SK-N-SH treated with all-trans-retinoic acid at 6 μM for 48 hours (cell line): ENCODE results near the gene TSPAN1.

ENCODE experiments used
- ESRRG ChIP-seq: fragments of 250-450 bp; sonication (Bioruptor Pico); IDR thresholded peaks from 2 replicates; pipeline ENCODE4 v1.6.1; 2021; ENCODE audit warnings: mild to moderate bottlenecking
- ISL1 ChIP-seq: fragments of 250-450 bp; sonication (Bioruptor Pico); IDR thresholded peaks from 2 replicates; pipeline ENCODE4 v2.1.2; 2022; ENCODE audit warnings: mild to moderate bottlenecking, moderate library complexity
- PATZ1 ChIP-seq: fragments of 250-450 bp; sonication (Bioruptor Pico); IDR thresholded peaks from 2 replicates; pipeline ENCODE4 v1.8.0; 2020; ENCODE audit warnings: mild to moderate bottlenecking, moderate library complexity, borderline replicate concordance
- POU6F1 ChIP-seq: fragments of 250-450 bp; sonication (Bioruptor Pico); IDR thresholded peaks from 2 replicates; pipeline ENCODE4 v1.8.0; 2021; ENCODE audit warnings: low read depth, mild to moderate bottlenecking, moderate library complexity, borderline replicate concordance
- ZFP30 ChIP-seq: fragments of 450-650 bp; formaldehyde crosslinking; IDR thresholded peaks from 2 replicates; pipeline ENCODE4 v1.5.0; 2022; ENCODE audit warnings: mild to moderate bottlenecking, moderate library complexity
- ZNF8 ChIP-seq: fragments of 450-650 bp; formaldehyde crosslinking; IDR thresholded peaks from 2 replicates; pipeline ENCODE4 v1.5.0; 2020; ENCODE audit warnings: mild to moderate bottlenecking, moderate library complexity
- TF ChIP-seq, protein P1 (sequence below): fragments of 250-450 bp; sonication (Bioruptor Pico); IDR thresholded peaks from 2 replicates; pipeline ENCODE4 v1.5.1; 2020; ENCODE audit warnings: low read depth, mild to moderate bottlenecking, moderate library complexity

- TF ChIP-seq ISL1 (no peak), POU6F1 (no peak), PATZ1 (CRISPR knock-in tag) (no peak), ZFP30 (CRISPR knock-in tag) (no peak), ESRRG (CRISPR knock-in tag) (no peak), ZNF8 (no peak)
- TF ChIP-seq, protein P1, sequence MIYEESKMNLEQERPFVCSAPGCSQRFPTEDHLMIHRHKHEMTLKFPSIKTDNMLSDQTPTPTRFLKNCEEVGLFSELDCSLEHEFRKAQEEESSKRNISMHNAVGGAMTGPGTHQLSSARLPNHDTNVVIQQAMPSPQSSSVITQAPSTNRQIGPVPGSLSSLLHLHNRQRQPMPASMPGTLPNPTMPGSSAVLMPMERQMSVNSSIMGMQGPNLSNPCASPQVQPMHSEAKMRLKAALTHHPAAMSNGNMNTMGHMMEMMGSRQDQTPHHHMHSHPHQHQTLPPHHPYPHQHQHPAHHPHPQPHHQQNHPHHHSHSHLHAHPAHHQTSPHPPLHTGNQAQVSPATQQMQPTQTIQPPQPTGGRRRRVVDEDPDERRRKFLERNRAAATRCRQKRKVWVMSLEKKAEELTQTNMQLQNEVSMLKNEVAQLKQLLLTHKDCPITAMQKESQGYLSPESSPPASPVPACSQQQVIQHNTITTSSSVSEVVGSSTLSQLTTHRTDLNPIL (CRISPR knock-in tag): no peak
Observed at GRCh38 chr1:46166521-46167462, 8.1 kb upstream of the TSPAN1 start.
